ENCODE results near the gene MBD4. TPM values are rescaled to one million over a fixed set of nuclear protein-coding genes. Genes with fewer than 3 reads are reported as not detected.

The MBD4 gene
- total RNA-seq, 4 donors from 2014 or later: 15.4 to 18.1 (median 16.4) TPM

DNA sequence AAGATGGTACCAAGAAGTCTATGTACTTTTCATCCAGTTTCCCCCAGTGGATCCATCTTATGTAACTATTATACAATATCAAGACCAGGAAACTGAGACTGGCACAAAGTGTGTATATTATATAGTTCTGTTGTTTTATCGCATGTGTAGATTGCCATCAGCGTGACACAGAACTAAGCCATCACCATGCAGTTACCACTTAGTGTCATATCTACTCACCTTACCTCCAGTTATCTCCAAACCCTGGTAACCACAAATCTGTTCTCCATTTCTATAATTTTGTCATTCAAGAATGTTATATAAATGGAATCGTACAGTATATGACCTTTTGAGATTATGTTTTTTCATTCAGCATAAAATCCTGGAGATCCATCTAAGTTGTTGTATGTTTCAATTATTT, 23.3 kb upstream of the MBD4 start:
- Histone ChIP-seq H3K4me1 (no peaks in the 10 kb centered on the region), H3K27me3 (no peaks in the 10 kb centered on the region), H3K27ac (no peak overlapping the region), H3K4me3 (no peak overlapping the region), H3K9me3 (no peaks in the 10 kb centered on the region), H3K36me3 (no peaks in the 10 kb centered on the region)
- no peak for TF ChIP-seq POLR2A (IDR thresholded peaks at IDR 0.05)
- TF ChIP-seq, protein P1, sequence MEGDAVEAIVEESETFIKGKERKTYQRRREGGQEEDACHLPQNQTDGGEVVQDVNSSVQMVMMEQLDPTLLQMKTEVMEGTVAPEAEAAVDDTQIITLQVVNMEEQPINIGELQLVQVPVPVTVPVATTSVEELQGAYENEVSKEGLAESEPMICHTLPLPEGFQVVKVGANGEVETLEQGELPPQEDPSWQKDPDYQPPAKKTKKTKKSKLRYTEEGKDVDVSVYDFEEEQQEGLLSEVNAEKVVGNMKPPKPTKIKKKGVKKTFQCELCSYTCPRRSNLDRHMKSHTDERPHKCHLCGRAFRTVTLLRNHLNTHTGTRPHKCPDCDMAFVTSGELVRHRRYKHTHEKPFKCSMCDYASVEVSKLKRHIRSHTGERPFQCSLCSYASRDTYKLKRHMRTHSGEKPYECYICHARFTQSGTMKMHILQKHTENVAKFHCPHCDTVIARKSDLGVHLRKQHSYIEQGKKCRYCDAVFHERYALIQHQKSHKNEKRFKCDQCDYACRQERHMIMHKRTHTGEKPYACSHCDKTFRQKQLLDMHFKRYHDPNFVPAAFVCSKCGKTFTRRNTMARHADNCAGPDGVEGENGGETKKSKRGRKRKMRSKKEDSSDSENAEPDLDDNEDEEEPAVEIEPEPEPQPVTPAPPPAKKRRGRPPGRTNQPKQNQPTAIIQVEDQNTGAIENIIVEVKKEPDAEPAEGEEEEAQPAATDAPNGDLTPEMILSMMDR (IDR thresholded peaks at IDR 0.05 in 4 of 5, conservative IDR thresholded peaks at IDR 0.05 in 1 of 5): no peak
- DNase-seq (no peak), ATAC-seq (no peak)
- intact Hi-C loops (cut with DNase I; ENCODE audit: low total_unique reads) (no loop called here), in situ Hi-C loops (cut with MboI; ENCODE audit: low sequenced_read_pairs in 4 of 4) (no loop called here)

DNA sequence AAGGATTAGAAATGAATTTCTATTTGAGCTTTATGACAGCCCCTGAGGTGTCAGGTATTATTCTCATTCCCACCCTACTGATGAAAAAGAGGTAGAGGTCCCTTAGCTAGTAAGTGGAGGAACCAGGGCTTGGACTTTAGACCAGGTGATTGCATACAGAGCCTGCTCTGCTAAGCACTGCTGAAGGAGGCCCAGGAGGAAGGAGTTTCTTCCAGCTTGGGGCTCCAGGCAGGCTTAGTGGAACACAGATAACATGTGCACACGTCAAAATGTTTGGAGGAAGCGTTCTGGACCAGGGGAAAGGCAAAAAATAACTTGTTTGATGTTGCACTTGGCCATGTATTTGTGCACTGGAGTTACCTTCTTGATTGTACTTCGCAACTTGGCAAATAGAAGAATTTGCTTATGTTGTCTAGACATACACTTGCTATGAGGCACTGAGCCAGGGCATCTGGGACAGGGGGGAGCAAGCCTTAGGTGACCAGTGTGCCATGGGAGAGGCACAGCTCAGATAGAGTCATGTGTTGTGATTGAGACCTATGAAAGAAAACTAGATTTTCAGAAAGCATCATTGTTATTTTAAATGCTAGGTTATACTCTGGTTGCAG, 22.7 kb upstream of the MBD4 start:
- DNase-seq (no peak), ATAC-seq (no peak)
- Histone ChIP-seq H3K4me1 (no peaks in the 10 kb centered on the region), H3K4me3 (no peak overlapping the region), H3K9me3 (no peaks in the 10 kb centered on the region), H3K27me3 (no peaks in the 10 kb centered on the region), H3K27ac (no peak overlapping the region), H3K36me3 (no peaks in the 10 kb centered on the region)
- in situ Hi-C loops (cut with MboI; ENCODE audit: low sequenced_read_pairs in 4 of 4): no loop called here
- intact Hi-C loops (cut with DNase I; ENCODE audit: low total_unique reads): no loop called here
- no peak for TF ChIP-seq POLR2A (IDR thresholded peaks at IDR 0.05)
- TF ChIP-seq, protein P1 (IDR thresholded peaks at IDR 0.05 in 4 of 5, conservative IDR thresholded peaks at IDR 0.05 in 1 of 5): no peak

DNA sequence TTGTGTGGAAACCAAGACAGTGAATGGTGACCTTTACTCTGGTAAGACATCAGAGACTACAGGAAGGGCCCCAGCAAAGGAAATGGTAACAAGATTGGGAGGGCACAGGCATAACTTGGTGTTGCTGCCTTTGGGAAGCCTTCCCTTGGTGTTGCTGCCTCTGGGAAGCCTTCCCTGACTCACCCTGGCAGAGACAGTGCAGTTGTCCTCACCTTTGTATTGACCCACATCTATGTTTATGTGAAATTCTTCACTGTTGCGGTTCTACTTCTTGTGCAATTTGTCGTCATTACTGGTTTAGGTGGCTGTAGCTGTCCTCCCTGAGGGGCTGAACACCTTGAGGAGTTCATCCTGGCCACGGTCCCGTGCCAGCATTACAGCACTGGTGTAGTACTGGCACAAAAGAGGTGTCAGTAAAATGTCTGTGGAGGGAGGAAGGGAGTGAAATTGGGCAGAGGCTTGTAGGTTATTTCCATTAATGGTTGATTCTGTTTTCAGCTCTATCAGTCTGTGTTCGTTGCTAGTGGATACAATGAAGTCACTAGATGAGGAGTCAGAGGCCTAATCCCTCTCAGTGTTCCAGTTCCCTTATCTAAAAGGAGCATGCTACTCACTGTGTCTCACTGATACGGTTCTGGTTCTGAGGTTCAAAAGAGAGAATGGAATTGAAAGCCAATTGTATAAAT, 21.9 kb upstream of the MBD4 start:
- no peak for ATAC-seq
- no peak for DNase-seq
- no peaks in the 10 kb centered on the region for H3K4me1 ChIP-seq
- H3K27me3 ChIP-seq: no peaks in the 10 kb centered on the region
- no peak overlapping the region for H3K27ac ChIP-seq
- H3K4me3 ChIP-seq: no peak overlapping the region
- no peaks in the 10 kb centered on the region for H3K36me3 ChIP-seq
- in situ Hi-C loops (cut with MboI; ENCODE audit: low sequenced_read_pairs in 4 of 4): no loop called here
- H3K9me3 ChIP-seq: no peaks in the 10 kb centered on the region
- intact Hi-C loops (cut with DNase I; ENCODE audit: low total_unique reads): no loop called here
- TF ChIP-seq, protein P1 (IDR thresholded peaks at IDR 0.05 in 4 of 5, conservative IDR thresholded peaks at IDR 0.05 in 1 of 5): no peak
- TF ChIP-seq POLR2A (IDR thresholded peaks at IDR 0.05): no peak

DNA sequence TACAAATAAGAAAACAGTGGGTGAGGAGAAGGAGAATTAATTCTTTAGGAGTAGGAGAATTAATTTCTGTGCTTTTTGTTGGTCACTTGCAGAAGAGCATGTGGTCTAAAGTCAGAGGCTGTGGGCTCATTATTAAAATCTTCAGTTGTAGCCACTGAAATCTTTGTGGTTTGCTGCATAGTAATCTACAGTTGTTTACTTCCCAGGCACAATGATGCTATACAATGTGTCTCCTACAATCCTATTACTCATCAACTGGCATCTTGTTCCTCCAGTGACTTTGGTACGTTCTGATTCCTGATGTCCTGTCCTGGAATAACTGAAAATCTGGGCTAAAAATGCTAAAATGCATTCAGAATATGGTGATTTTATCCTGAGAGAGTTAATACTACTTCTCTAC, 21.3 kb upstream of the MBD4 start:
- no peak overlapping the region for H3K27ac ChIP-seq
- H3K4me3 ChIP-seq: no peak overlapping the region
- H3K36me3 ChIP-seq: no peaks in the 10 kb centered on the region
- DNase-seq (no peak), ATAC-seq (no peak)
- in situ Hi-C loops (cut with MboI; ENCODE audit: low sequenced_read_pairs in 4 of 4) (no loop called here), intact Hi-C loops (cut with DNase I; ENCODE audit: low total_unique reads) (no loop called here)
- no peak for TF ChIP-seq POLR2A (IDR thresholded peaks at IDR 0.05)
- TF ChIP-seq, protein P1 (IDR thresholded peaks at IDR 0.05 in 4 of 5, conservative IDR thresholded peaks at IDR 0.05 in 1 of 5): no peak
- no peaks in the 10 kb centered on the region for H3K27me3 ChIP-seq
- H3K9me3 ChIP-seq: no peaks in the 10 kb centered on the region
- H3K4me1 ChIP-seq: no peaks in the 10 kb centered on the region
